ENCODE data around the gene NHERF2.
"Not testable (repeated sequence)": the region's sequence is repeated elsewhere in the genome, so short reads cannot be mapped to it uniquely, and the experiment has no call there.

Gene NHERF2

GRCh38 chr16:2009791-2010510 lies 16.8 kb upstream of the NHERF2 start, which contains the start of gene ZNF598:
Gene ZNF598 (minus strand): TSS chr16:2009821.
- no peaks in the 10 kb centered on the region for H3K9me3 ChIP-seq (ENCODE audit: control insufficient read depth in 1 of 2, low read length in 2 of 2)
- peaks cover 21 to 49% of the 10 kb centered on the region in 2 donors for H3K4me1 ChIP-seq (ENCODE audit: control insufficient read depth in 1 of 2, insufficient read depth in 2 of 2, low read length in 2 of 2)
- no peaks in the 10 kb centered on the region for H3K27me3 ChIP-seq (ENCODE audit: low read depth, low read length)
- peak within 1 kb of the TSS; percentile 85 for H3K27ac ChIP-seq (ENCODE audit: low read length)
- H3K4me3 ChIP-seq (ENCODE audit: low read depth in 1 of 2, low read length in 2 of 2), result peak within 1 kb of the TSS; percentile 80 to 87
- no peaks in the 10 kb centered on the region for H3K36me3 ChIP-seq (ENCODE audit: control insufficient read depth in 1 of 2, insufficient read depth in 2 of 2, low read length in 2 of 2)

- not testable (repeated sequence) for H3K4me3 ChIP-seq (ENCODE audit: low read depth in 1 of 2, low read length in 2 of 2); H3K27ac ChIP-seq (ENCODE audit: low read length); H3K27me3 ChIP-seq (ENCODE audit: low read depth, low read length); H3K36me3 ChIP-seq (ENCODE audit: control insufficient read depth in 1 of 2, insufficient read depth in 2 of 2, low read length in 2 of 2); H3K9me3 ChIP-seq (ENCODE audit: control insufficient read depth in 1 of 2, low read length in 2 of 2)
- peaks cover 21 to 32% of the 10 kb centered on the region in 2 donors for H3K4me1 ChIP-seq (ENCODE audit: control insufficient read depth in 1 of 2, insufficient read depth in 2 of 2, low read length in 2 of 2)
Observed at GRCh38 chr16:2011726-2012125, 15.0 kb upstream of the NHERF2 start.

GRCh38 chr16:2013527-2013926 lies 13.2 kb upstream of the NHERF2 start:
- no peaks in the 10 kb centered on the region for H3K9me3 ChIP-seq (ENCODE audit: control insufficient read depth in 1 of 2, low read length in 2 of 2)
- H3K36me3 ChIP-seq (ENCODE audit: control insufficient read depth in 1 of 2, insufficient read depth in 2 of 2, low read length in 2 of 2), result no peaks in the 10 kb centered on the region
- no peaks in the 10 kb centered on the region for H3K27me3 ChIP-seq (ENCODE audit: low read depth, low read length)
- H3K27ac ChIP-seq (ENCODE audit: low read length), result no peak overlapping the region
- no peak overlapping the region for H3K4me3 ChIP-seq (ENCODE audit: low read depth in 1 of 2, low read length in 2 of 2)
- peaks cover 8 to 14% of the 10 kb centered on the region in 2 donors for H3K4me1 ChIP-seq (ENCODE audit: control insufficient read depth in 1 of 2, insufficient read depth in 2 of 2, low read length in 2 of 2)

- Histone ChIP-seq H3K4me3 (ENCODE audit: low read depth in 1 of 2, low read length in 2 of 2) (no peak overlapping the region), H3K27me3 (ENCODE audit: low read depth, low read length) (peaks cover 5% of the 10 kb centered on the region), H3K4me1 (ENCODE audit: control insufficient read depth in 1 of 2, insufficient read depth in 2 of 2, low read length in 2 of 2) (peaks cover 3 to 13% of the 10 kb centered on the region in 2 donors), H3K27ac (ENCODE audit: low read length) (no peak overlapping the region), H3K36me3 (ENCODE audit: control insufficient read depth in 1 of 2, insufficient read depth in 2 of 2, low read length in 2 of 2) (no peaks in the 10 kb centered on the region), H3K9me3 (ENCODE audit: control insufficient read depth in 1 of 2, low read length in 2 of 2) (no peaks in the 10 kb centered on the region)
Observed at GRCh38 chr16:2015117-2015946, 11.4 kb upstream of the NHERF2 start.

- Histone ChIP-seq H3K27me3 (ENCODE audit: low read depth, low read length) (peaks cover 5% of the 10 kb centered on the region), H3K36me3 (ENCODE audit: control insufficient read depth in 1 of 2, insufficient read depth in 2 of 2, low read length in 2 of 2) (no peaks in the 10 kb centered on the region), H3K27ac (ENCODE audit: low read length) (no peak overlapping the region), H3K9me3 (ENCODE audit: control insufficient read depth in 1 of 2, low read length in 2 of 2) (no peaks in the 10 kb centered on the region), H3K4me1 (ENCODE audit: control insufficient read depth in 1 of 2, insufficient read depth in 2 of 2, low read length in 2 of 2) (peaks cover 0 to 15% of the 10 kb centered on the region in 2 donors), H3K4me3 (ENCODE audit: low read depth in 1 of 2, low read length in 2 of 2) (no peak overlapping the region)
Observed at GRCh38 chr16:2015947-2016208, 10.8 kb upstream of the NHERF2 start.

GRCh38 chr16:2016407-2016922 lies 10.2 kb upstream of the NHERF2 start:
- no peaks in the 10 kb centered on the region for H3K36me3 ChIP-seq (ENCODE audit: control insufficient read depth in 1 of 2, insufficient read depth in 2 of 2, low read length in 2 of 2)
- H3K4me3 ChIP-seq (ENCODE audit: low read depth in 1 of 2, low read length in 2 of 2), result no peak overlapping the region
- no peaks in the 10 kb centered on the region for H3K9me3 ChIP-seq (ENCODE audit: control insufficient read depth in 1 of 2, low read length in 2 of 2)
- H3K27ac ChIP-seq (ENCODE audit: low read length), result no peak overlapping the region
- H3K27me3 ChIP-seq (ENCODE audit: low read depth, low read length), result peaks cover 5% of the 10 kb centered on the region
- H3K4me1 ChIP-seq (ENCODE audit: control insufficient read depth in 1 of 2, insufficient read depth in 2 of 2, low read length in 2 of 2), result peaks cover 0 to 16% of the 10 kb centered on the region in 2 donors

GRCh38 chr16:2019518-2019920 lies 7.2 kb upstream of the NHERF2 start, which contains the start of gene NPW:
Gene NPW (plus strand): TSS chr16:2019785.
- H3K27me3 ChIP-seq (ENCODE audit: low read depth, low read length), result peaks cover 5% of the 10 kb centered on the region

GRCh38 chr16:2019921-2020831 lies 6.5 kb upstream of the NHERF2 start:
- H3K36me3 ChIP-seq (ENCODE audit: control insufficient read depth in 1 of 2, insufficient read depth in 2 of 2, low read length in 2 of 2), result no peaks in the 10 kb centered on the region
- peaks cover 0 to 34% of the 10 kb centered on the region in 2 donors for H3K4me1 ChIP-seq (ENCODE audit: control insufficient read depth in 1 of 2, insufficient read depth in 2 of 2, low read length in 2 of 2)
- H3K27me3 ChIP-seq (ENCODE audit: low read depth, low read length), result peaks cover 5% of the 10 kb centered on the region
- no peaks in the 10 kb centered on the region for H3K9me3 ChIP-seq (ENCODE audit: control insufficient read depth in 1 of 2, low read length in 2 of 2)
- no peak overlapping the region for H3K27ac ChIP-seq (ENCODE audit: low read length)
- H3K4me3 ChIP-seq (ENCODE audit: low read depth in 1 of 2, low read length in 2 of 2), result no peak overlapping the region

More at GRCh38 chr16:2019518-2019920, 7.2 kb upstream of the NHERF2 start, which contains the start of gene NPW:
- H3K36me3 ChIP-seq (ENCODE audit: control insufficient read depth in 1 of 2, insufficient read depth in 2 of 2, low read length in 2 of 2), result no peaks in the 10 kb centered on the region
- H3K9me3 ChIP-seq (ENCODE audit: control insufficient read depth in 1 of 2, low read length in 2 of 2), result no peaks in the 10 kb centered on the region
- H3K4me1 ChIP-seq (ENCODE audit: control insufficient read depth in 1 of 2, insufficient read depth in 2 of 2, low read length in 2 of 2), result peaks cover 0 to 34% of the 10 kb centered on the region in 2 donors
- no peak within 1 kb of the TSS for H3K4me3 ChIP-seq (ENCODE audit: low read depth in 1 of 2, low read length in 2 of 2)
- H3K27ac ChIP-seq (ENCODE audit: low read length), result no peak within 1 kb of the TSS

GRCh38 chr16:2022723-2023091 lies 4.0 kb upstream of the NHERF2 start:
- no peaks in the 10 kb centered on the region for H3K9me3 ChIP-seq (ENCODE audit: control insufficient read depth in 1 of 2, low read length in 2 of 2)
- peaks cover 3 to 53% of the 10 kb centered on the region in 2 donors for H3K4me1 ChIP-seq (ENCODE audit: control insufficient read depth in 1 of 2, insufficient read depth in 2 of 2, low read length in 2 of 2)
- H3K4me3 ChIP-seq (ENCODE audit: low read depth in 1 of 2, low read length in 2 of 2), result peak overlapping the region; percentile 33 to 58
- no peaks in the 10 kb centered on the region for H3K36me3 ChIP-seq (ENCODE audit: control insufficient read depth in 1 of 2, insufficient read depth in 2 of 2, low read length in 2 of 2)
- H3K27ac ChIP-seq (ENCODE audit: low read length), result no peak overlapping the region
- peaks cover 5% of the 10 kb centered on the region for H3K27me3 ChIP-seq (ENCODE audit: low read depth, low read length)

- Histone ChIP-seq H3K4me1 (ENCODE audit: control insufficient read depth in 1 of 2, insufficient read depth in 2 of 2, low read length in 2 of 2) (peaks cover 6 to 59% of the 10 kb centered on the region in 2 donors), H3K9me3 (ENCODE audit: control insufficient read depth in 1 of 2, low read length in 2 of 2) (no peaks in the 10 kb centered on the region), H3K27me3 (ENCODE audit: low read depth, low read length) (peaks cover 5% of the 10 kb centered on the region), H3K4me3 (ENCODE audit: low read depth in 1 of 2, low read length in 2 of 2) (peak overlapping the region; percentile 39 to 58), H3K27ac (ENCODE audit: low read length) (no peak overlapping the region), H3K36me3 (ENCODE audit: control insufficient read depth in 1 of 2, insufficient read depth in 2 of 2, low read length in 2 of 2) (no peaks in the 10 kb centered on the region)
Observed at GRCh38 chr16:2023092-2024031, 3.3 kb upstream of the NHERF2 start.
